Measurements from ENCODE around the gene CTCFL.

GRCh38 chr20:57459897-57460296 is 65.0 kb downstream of the CTCFL start:
- TF ChIP-seq CTCF (conservative IDR thresholded peaks at IDR 0.05; ENCODE audit: low read length) (no peak), EZH2phosphoT487 (IDR thresholded peaks at IDR 0.05; ENCODE audit: borderline replicate concordance, low read depth, low read length) (no peak)

Data from OCI-LY7 (cell line).